Fibroblast of villous mesenchyme (primary cell): ENCODE results near the gene MPRIP. TPM values are rescaled to one million over a fixed set of nuclear protein-coding genes. Genes with fewer than 3 reads are reported as not detected.

Source experiments
- small RNA-seq: library from RNA; depleted of rRNA; stranded (forward); fragments of <200 nt; gene quantifications from one replicate; pipeline ENCODE3, GENCODE V24; 2012
- total RNA-seq: library from RNA; depleted of rRNA; stranded (reverse); fragments of >200 nt; gene quantifications from 2 replicates; pipeline ENCODE4 v1.2.3, GENCODE V29; 2012

MPRIP gene
- total RNA-seq, 1 donor, result 178 TPM

Small RNA genes lying within 50 kb of the gene (small RNA-seq; reads per million reads assigned to genes)
- not detected for gene RNU6-767P

Other genes starting within 250 kb of the MPRIP start
- not detected in 2 replicates for gene TNFRSF13B, start 70.3 kb upstream of the MPRIP start, total RNA-seq
- 4.8 and 5.6 TPM in 2 replicates for gene PLD6, start 163.9 kb downstream of the MPRIP start, total RNA-seq
- gene FLCN, start 194.7 kb downstream of the MPRIP start, total RNA-seq, result 64.3 and 74.1 TPM in 2 replicates
- gene COPS3, start 238.8 kb downstream of the MPRIP start, total RNA-seq, result 82.8 and 93.7 TPM in 2 replicates